Keratinocyte (primary cell): ENCODE results near the gene CD99L2. TPM values are rescaled to one million over a fixed set of nuclear protein-coding genes. Genes with fewer than 3 reads are reported as not detected.

Experiments
- DNase-seq: peaks from one replicate; pipeline ENCODE4 v3.0.0-alpha.2; 2011; ENCODE audit warnings: low read depth, missing footprints, low spot score
- FAIRE-seq: peaks from 2 replicates; lab custom pipeline; 2011; peaks lifted over from hg19 to GRCh38; lab: Jason Lieb, UNC
- H2AFZ ChIP-seq: 2 replicates; pipeline ENCODE4 v1.6.0; 2012; ENCODE audit warnings: low read length, control low read depth, inconsistent platforms; ENCODE audit not compliant: control insufficient read depth
- H3K27ac ChIP-seq: 2 replicates; pipeline ENCODE4 v1.5.1; 2011; ENCODE audit warnings: low read length; ENCODE audit not compliant: control insufficient read depth, insufficient read depth
- H3K27me3 ChIP-seq: 3 replicates; pipeline ENCODE4 v1.6.0; 2011; ENCODE audit warnings: low read length; ENCODE audit not compliant: control insufficient read depth, insufficient read depth; ENCODE audit errors: extremely low read depth
- H3K36me3 ChIP-seq, 2 experiments: 2 replicates in 1 of 2; 3 replicates in 1 of 2; pipeline ENCODE4 v1.5.1; 2011; ENCODE audit warnings: low read length in 2 of 2, mild to moderate bottlenecking in 1 of 2; ENCODE audit not compliant: control insufficient read depth in 2 of 2, insufficient read depth in 2 of 2; ENCODE audit errors: extremely low read depth in 1 of 2
- H3K4me1 ChIP-seq: 3 replicates; pipeline ENCODE4 v1.5.1; 2011; ENCODE audit warnings: low read length; ENCODE audit not compliant: control insufficient read depth, insufficient read depth; ENCODE audit errors: extremely low read depth
- H3K4me2 ChIP-seq: 3 replicates; pipeline ENCODE4 v1.6.0; 2011; ENCODE audit warnings: low read depth, low read length; ENCODE audit not compliant: control insufficient read depth, insufficient read depth; ENCODE audit errors: extremely low read depth
- H3K4me3 ChIP-seq, 3 experiments: fragments of 200-600 bp in 1 of 3; sonication (generic) in 1 of 3; 2 replicates in 2 of 3; 3 replicates in 1 of 3; pipeline ENCODE4 v1.5.1; 2011 to 2016; ENCODE audit warnings: low read length in 3 of 3, mild to moderate bottlenecking in 3 of 3, control low read depth in 2 of 3, inconsistent platforms in 1 of 3, low read depth in 1 of 3, mixed read lengths in 1 of 3, mixed run types in 1 of 3, moderate library complexity in 1 of 3; ENCODE audit not compliant: control insufficient read depth in 2 of 3, insufficient read depth in 2 of 3; ENCODE audit errors: extremely low read depth in 1 of 3
- H3K79me2 ChIP-seq: 2 replicates; pipeline ENCODE4 v1.6.0; 2012; ENCODE audit warnings: low read length; ENCODE audit not compliant: control insufficient read depth, insufficient read depth
- H3K9ac ChIP-seq: 3 replicates; pipeline ENCODE4 v1.6.0; 2011; ENCODE audit warnings: low read length; ENCODE audit not compliant: control insufficient read depth, insufficient read depth; ENCODE audit errors: extremely low read depth
- H3K9me1 ChIP-seq: 3 replicates; pipeline ENCODE4 v1.6.0; 2011; ENCODE audit warnings: low read length; ENCODE audit not compliant: control insufficient read depth, insufficient read depth; ENCODE audit errors: extremely low read depth
- H3K9me3 ChIP-seq: 2 replicates; pipeline ENCODE4 v1.5.1; 2012; ENCODE audit warnings: low read depth, low read length; ENCODE audit not compliant: control insufficient read depth
- H4K20me1 ChIP-seq: 3 replicates; pipeline ENCODE4 v1.6.0; 2011; ENCODE audit warnings: low read length; ENCODE audit not compliant: control insufficient read depth, insufficient read depth; ENCODE audit errors: extremely low read depth
- CTCF ChIP-seq, 3 experiments: IDR thresholded peaks in 1 of 3; conservative IDR thresholded peaks in 1 of 3; optimal IDR thresholded peaks in 1 of 3; 2 replicates in 2 of 3; 3 replicates in 1 of 3; pipeline versions ENCODE3 to v1.5.1; 2011; ENCODE audit warnings: low read length in 3 of 3, mild to moderate bottlenecking in 3 of 3, moderate library complexity in 2 of 3, control low read depth in 1 of 3, inconsistent platforms in 1 of 3; ENCODE audit not compliant: insufficient read depth in 2 of 3; ENCODE audit errors: extremely low read depth in 1 of 3
- EZH2 ChIP-seq: IDR thresholded peaks from one replicate; pipeline ENCODE4 v1.6.1; 2012; ENCODE audit warnings: inconsistent platforms, mild to moderate bottlenecking, low read length, moderate library complexity
- dilution Hi-C: fragments of 300-500 bp; cut with MboI; formaldehyde crosslinking; loops from one replicate; pipeline ENCODE4 v1.7.0; 2020; ENCODE audit warnings: low sequenced_read_pairs; ENCODE audit not compliant: extremely low pct_ligation_motif_present
- polyA plus RNA-seq, 5 experiments: library from polyadenylated mRNA; depleted of rRNA in 3 of 5; stranded (reverse) in 3 of 5; stranded (forward) in 1 of 5; unstranded in 1 of 5; fragments of >200 nt; gene quantifications; 1 replicate in 1 of 5; 2 replicates in 3 of 5; 3 replicates in 1 of 5; pipeline versions ENCODE4 v1.2.1 to v1.2.3, GENCODE V29; 2011 to 2012; ENCODE audit warnings: missing spikeins in 2 of 5, low read depth in 1 of 5, low replicate concordance in 1 of 5

The CD99L2 gene
- polyA plus RNA-seq, 1 donor (not counting 4 experiments of a cell fraction or from before 2014, with no cell fraction given), result 14.4 TPM

GRCh38 chrX:150753357-150753756, 145.1 kb downstream of the CD99L2 start:
- FAIRE-seq (no peak), DNase-seq (no peak)
- Histone ChIP-seq H3K9me3 (no peaks in the 10 kb centered on the region), H3K4me3 (no peak overlapping the region), H3K4me1 (no peaks in the 10 kb centered on the region), H3K36me3 (peaks cover 4 to 5% of the 10 kb centered on the region in 2 experiments), H3K27me3 (no peaks in the 10 kb centered on the region), H3K9ac (no peak overlapping the region), H3K4me2 (no peak overlapping the region), H3K27ac (no peak overlapping the region), H2AFZ (no peak overlapping the region), H3K79me2 (no peaks in the 10 kb centered on the region), H3K9me1 (no peaks in the 10 kb centered on the region), H4K20me1 (no peaks in the 10 kb centered on the region)
- dilution Hi-C loops, result no loop called here
- TF ChIP-seq CTCF (optimal IDR thresholded peaks at IDR 0.05 in 1 of 3, IDR thresholded peaks at IDR 0.05 in 1 of 3, conservative IDR thresholded peaks at IDR 0.05 in 1 of 3; ENCODE audit: extremely low read depth in 1 of 3, insufficient read depth in 2 of 3, low read length in 3 of 3) (no peak), EZH2 (no peak)

GRCh38 chrX:150752124-150752523, 146.3 kb downstream of the CD99L2 start:
- peaks cover 5 to 8% of the 10 kb centered on the region in 2 experiments for H3K36me3 ChIP-seq
- TF ChIP-seq EZH2, result no peak
- TF ChIP-seq CTCF (optimal IDR thresholded peaks at IDR 0.05 in 1 of 3, IDR thresholded peaks at IDR 0.05 in 1 of 3, conservative IDR thresholded peaks at IDR 0.05 in 1 of 3; ENCODE audit: extremely low read depth in 1 of 3, insufficient read depth in 2 of 3, low read length in 3 of 3), result no peak

More at GRCh38 chrX:150752124-150752523, 146.3 kb downstream of the CD99L2 start:
- Histone ChIP-seq H3K27me3 (no peaks in the 10 kb centered on the region), H3K79me2 (no peaks in the 10 kb centered on the region), H3K9me1 (no peaks in the 10 kb centered on the region), H2AFZ (no peak overlapping the region), H3K27ac (no peak overlapping the region), H3K9me3 (no peaks in the 10 kb centered on the region), H3K9ac (no peak overlapping the region), H3K4me3 (no peak overlapping the region), H3K4me2 (no peak overlapping the region), H3K4me1 (no peaks in the 10 kb centered on the region), H4K20me1 (no peaks in the 10 kb centered on the region)
- DNase-seq (no peak), FAIRE-seq (no peak)
- dilution Hi-C loops, result no loop called here
